Embryonic facial prominence (tissue), 1 donor: ENCODE data around the gene MAGEA3.
"Not testable (repeated sequence)": the region's sequence is repeated elsewhere in the genome, so short reads cannot be mapped to it uniquely, and the experiment has no call there.

Source experiments
- DNase-seq: peaks from one replicate; pipeline ENCODE4 v3.0.0-alpha.2; 2016; ENCODE audit errors: extremely low spot score

MAGEA3 gene

DNA sequence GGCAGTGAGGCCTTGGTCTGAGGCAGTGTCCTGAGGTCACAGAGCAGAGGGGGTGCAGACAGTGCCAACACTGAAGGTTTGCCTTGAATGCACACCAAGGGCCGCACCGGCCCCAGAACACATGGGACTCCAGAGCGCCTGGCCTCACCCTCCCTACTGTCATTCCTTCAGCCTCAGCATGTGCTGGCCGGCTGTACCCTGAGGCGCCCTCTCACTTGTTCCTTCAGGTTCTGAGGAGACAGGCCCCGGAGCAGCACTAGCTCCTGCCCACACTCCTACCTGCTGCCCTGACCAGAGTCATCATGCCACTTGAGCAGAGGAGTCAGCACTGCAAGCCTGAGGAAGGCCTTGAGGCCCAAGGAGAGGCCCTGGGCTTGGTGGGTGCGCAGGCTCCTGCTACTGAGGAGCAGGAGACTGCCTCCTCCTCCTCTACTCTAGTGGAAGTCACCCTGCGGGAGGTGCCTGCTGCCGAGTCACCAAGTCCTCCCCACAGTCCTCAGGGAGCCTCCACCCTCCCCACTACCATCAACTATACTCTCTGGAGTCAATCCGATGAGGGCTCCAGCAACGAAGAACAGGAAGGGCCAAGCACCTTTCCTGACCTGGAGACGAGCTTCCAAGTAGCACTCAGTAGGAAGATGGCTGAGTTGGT, 37.4 kb downstream of the MAGEA3 start:
- DNase-seq = no peak

DNA sequence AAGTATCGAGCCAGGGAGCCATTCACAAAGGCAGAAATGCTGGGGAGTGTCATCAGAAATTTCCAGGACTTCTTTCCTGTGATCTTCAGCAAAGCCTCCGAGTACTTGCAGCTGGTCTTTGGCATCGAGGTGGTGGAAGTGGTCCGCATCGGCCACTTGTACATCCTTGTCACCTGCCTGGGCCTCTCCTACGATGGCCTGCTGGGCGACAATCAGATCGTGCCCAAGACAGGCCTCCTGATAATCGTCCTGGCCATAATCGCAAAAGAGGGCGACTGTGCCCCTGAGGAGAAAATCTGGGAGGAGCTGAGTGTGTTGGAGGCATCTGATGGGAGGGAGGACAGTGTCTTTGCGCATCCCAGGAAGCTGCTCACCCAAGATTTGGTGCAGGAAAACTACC, 37.9 kb downstream of the MAGEA3 start:
- not testable (repeated sequence) for DNase-seq

DNA sequence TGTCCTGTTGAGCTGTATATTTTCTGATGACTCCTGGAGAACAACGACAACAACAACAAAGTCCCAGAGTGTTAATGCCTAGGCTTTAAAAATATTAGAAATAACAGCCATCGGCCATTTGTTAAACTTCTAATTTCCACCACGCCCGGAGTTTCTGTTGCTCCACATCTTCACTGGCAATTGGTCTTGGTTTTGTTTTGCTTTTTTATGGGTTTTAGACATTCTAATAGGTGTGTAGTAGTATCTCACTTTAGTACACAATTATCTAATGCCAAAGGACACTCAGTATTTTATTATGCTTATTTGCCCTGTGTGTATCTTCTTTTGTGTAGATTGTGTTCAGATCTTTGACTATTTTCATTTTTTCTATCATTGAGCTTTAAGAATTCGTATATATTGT, 40.0 kb downstream of the MAGEA3 start:
- DNase-seq = no peak
